NCI-H524 (cell line): Measurements from ENCODE around the gene ERICH6.
A peak's percentile ranks its signal among the peaks of the same experiment; 100 is the strongest.

Experiments used
- DNase-seq, 2 experiments: peaks; one replicate each; lab custom pipeline; 2025; lab: John Stamatoyannopoulos, UW

The ERICH6 gene

DNA sequence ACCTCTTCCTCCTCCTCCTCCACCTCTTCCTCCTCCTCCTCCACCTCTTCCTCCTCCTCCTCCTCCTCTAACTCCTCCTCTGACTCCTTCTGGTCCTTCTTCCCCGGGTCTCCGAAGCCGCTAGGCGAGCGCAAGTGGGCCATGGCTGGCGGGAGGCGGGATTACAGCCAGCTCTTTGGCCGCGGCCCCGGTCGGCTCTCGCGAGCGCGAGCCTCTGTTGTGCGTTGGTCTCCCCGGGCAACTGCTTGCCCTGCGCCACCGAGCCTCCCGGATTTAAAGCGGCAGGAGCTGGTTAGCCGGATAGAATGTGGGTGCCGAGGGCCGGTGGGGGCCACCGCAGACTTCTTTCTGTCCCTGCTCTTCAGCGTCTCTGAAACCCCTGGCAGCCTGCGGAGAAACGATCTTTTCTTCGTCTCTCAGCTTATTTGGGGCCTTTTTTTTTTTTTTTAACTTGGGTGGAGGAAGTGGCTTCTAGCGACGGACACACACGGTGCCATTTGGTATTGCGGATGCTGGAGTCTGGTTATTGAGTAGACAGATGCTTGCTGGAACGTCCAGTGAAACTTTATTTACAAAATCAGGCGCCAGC is at the start of gene ERICH6:
TSS of gene ERICH6 (minus strand) at position 165 of the 589 bp plus-strand sequence. CDS start at position 143, 22 bp downstream.
- DNase-seq, result peak; percentile 88 to 90

DNA sequence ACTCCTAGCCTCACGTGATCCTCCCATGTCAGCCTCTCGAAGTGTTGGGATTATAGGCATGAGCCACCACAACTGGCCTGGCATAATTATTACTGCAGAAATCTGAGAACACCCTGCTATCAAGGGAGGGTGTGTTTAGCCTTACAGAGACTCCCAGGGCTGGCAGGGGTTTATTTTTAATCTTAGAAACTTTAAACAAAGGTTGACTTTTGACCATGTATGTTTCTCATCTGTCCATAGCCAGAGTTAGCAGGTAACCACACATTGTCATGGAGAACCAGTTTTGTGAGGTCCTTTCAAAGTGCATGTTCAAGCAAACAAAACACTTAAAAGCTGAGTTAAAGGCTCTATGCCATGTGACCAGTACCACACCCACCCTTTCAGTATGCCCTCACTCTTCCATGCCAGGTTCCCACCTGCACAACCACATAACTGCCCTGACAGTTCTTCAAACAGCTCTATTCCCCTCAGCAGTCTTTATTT is 48.1 kb upstream of the ERICH6 start:
- no peak for DNase-seq

DNA sequence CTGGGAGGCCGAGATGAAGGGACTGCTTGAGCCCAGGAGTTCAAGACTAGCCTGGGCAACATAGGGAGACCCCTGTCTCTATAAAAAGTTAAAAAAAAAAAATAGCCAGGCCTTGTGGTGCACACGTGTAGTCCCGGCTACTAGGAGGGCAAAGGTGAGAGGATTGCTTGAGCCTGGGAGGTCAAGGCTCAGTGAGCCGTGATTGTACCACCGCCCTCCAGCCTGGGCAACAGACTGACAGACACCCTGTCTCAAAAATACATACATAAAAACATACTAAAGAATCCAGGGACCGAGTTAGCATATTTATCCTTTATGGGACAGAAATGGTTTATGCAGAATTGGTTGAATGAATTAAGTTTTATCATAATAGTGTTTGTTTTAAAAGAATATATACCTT is 45.5 kb upstream of the ERICH6 start:
- DNase-seq, result no peak

DNA sequence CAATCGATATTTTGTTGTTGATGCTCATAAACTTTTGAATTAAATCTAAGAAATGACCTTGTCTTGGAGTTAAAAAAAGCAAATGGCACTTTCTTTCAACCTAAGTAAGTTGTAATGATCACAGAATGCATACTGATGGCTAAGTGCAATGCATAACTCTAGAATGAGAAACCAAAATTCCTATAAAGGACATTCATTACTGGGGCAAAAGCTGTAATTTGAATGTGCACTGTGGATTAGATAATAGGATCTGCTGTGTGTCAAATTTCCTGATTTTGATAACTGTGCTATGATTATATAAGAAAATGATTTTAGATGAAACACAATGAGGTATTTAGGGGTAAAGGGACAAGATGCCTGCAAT is 44.9 kb upstream of the ERICH6 start:
- no peak for DNase-seq

DNA sequence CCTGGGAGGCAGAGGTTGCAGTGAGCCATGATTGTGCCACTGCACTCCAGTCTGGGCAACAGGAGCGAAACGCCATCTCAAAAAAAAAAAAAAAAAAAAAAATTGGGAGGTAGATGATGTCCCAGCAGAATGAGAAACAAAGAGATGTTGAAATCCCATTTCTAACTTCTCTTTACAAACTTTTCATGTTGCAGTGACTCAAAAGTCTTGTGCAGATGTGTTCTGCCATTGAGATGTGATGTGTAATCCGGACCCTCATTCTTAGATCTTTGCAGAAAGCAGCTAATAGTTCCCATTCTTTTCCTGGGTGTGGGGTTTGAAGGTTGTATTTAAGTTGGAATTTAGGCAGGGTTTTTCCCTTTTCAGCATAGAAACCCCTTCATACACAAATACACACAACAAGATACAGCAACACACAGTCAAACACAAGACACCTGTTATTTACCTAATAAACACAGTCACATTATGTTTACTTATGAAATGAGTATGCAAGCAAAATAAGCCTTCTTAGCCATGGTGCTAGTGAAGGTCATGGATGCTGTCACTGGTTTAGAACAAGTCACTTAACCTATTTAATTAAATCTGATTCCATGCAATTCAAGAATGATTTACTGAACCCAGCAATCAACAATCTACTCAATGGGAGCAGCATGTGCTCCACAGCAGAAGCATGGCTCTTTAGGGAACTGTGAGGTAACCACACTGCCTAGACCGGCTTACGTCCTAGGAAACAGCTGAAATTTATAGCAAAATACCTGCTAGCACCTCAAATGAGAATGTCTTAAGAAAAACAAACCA is 44.4 kb upstream of the ERICH6 start:
- no peak for DNase-seq

DNA sequence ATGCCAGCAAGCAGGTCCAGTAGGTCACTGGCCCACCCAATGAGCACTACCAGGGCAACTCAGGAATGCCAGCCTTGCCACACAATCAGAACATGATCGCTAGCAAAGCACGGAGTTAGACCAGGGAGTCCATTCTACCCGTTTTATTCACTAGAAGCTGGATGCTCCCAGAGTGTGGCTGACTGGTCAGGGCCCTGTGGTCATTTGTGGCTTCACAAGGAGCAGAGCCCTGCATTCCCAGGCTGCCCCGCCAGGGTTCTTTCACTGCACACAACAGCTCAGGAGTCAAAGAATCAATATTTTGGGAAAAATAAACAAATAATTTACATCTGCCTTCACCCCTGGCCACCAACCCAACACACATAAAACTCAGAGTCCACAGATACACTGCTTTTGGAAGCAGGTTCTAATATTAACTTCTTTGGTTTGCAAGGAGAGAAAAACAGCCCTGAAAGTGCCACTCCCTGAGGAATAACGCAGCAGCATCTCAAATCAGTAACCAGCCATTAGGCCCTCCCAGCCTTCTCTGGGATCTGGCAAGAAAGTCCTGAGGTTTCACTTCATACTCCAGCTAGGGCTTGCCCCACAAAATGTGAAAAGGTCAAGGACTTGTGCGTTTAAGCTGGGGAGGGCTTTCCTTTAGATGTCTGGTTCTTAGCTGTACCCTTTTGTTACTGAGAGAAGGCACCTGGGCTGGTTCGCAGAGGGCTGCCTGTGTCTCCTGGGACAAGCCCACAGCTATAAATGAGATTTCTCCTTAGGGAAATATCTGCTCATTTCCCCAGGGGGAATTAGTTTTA is 43.3 kb upstream of the ERICH6 start:
- no peak for DNase-seq

DNA sequence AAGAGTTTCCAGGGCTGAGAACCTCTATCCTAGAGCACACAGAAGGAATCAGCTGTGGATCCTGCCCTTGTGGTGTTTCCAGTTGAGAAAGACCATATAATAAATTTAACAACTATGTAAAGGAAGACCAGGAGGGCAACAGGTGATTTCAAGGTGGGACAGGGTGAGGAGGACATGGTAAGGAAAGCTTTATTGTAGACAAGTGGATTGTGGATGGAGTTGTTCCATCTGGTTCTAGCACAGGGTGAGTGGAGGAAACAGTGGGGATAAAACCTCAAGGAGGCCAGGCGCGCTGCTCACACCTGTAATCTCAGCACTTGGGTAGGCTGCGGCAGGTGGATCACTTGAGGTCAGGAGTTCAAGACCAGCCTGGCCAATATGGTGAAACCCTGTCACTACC is 42.1 kb upstream of the ERICH6 start:
- no peak for DNase-seq

DNA sequence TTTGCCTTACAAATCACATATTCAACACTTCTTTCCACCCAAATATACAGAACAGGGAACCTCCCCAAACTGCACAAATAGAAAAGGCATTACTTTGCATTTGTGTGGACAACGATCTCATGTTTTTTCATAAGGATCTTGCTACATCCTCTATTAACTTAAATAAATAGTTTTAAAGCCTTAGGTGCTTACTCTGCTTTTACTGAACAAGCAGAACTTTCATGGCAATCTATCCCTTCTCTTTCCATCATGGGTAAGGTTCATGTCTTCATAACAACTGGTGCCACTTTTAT is 41.1 kb upstream of the ERICH6 start:
- no peak for DNase-seq

DNA sequence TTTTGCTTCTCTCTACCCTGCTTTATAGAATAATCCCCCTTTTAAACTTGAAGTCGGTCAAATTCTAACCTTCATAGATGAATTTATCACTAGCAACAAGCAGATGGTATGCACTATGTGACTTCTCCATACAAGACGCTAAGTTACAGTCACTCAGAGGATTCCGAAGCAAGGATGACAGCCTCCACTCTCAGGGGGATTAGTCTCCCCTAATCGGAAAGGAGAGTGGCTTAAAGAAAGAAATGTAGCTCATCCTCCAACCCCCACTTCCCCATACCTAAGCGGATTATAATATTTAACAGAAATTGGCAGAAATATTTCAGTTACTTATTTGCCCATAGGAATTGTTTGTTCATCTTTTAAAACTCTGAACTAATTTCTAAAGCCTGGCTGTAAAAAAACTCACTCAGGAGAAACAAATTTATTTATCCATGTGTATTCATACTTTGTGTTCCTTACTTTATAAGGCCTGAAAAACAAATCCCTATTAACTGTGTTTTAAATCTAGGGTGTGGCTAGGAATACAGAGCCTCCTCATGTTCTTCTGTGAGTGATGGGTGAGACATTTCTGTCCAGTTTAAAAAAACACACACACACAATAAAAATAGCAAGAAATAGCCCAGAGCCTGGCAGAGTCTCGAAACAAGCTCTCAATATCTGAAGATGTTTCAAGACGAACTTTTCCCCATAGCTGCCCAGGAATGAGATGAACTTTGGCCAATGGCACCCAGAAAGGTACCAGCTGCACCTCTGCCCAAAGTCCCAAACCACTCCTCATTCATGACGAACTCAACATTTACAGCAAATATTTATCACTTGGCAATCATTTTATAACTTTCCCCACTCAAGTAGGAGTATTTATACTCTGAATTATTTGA is 40.6 kb upstream of the ERICH6 start:
- peak; percentile 85 to 94 for DNase-seq

DNA sequence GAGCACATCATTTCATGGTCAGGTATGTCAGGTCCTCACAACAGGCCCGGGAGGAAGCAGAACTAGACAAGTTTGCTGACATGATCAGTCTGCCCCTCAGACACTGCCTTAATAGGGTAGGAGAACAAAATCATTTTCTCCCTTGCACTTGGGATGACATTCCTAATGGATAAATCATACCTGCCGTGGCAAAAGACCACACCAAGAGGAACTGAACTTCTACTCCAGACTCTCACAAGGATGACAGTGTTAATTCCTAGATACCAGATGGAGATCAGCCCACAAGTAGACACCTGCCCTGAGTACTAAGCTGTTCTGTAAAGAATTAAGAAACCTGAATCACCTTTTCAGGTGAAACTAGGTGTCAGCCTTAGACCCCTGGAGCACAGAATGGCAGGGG is 39.8 kb upstream of the ERICH6 start:
- DNase-seq, result no peak

DNA sequence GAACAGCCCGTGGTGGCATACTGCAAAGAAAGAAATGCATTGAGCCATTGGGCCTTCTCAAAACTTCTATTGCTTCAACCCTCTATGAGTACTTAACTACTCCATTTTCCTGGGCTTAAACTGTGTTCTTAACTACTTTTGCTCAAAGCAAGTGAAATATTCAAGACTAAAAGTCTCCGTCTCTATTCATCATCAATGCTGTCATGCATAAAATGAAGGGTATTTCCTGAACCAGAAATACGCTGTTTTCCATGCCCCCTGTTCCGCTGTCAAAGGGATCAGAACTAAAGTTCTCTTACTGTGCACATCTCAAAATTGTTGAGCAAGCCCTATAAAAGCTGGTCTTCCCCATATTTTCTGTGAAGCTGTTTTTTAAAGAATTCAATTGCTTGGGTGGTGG is 39.0 kb upstream of the ERICH6 start:
- no peak for DNase-seq

DNA sequence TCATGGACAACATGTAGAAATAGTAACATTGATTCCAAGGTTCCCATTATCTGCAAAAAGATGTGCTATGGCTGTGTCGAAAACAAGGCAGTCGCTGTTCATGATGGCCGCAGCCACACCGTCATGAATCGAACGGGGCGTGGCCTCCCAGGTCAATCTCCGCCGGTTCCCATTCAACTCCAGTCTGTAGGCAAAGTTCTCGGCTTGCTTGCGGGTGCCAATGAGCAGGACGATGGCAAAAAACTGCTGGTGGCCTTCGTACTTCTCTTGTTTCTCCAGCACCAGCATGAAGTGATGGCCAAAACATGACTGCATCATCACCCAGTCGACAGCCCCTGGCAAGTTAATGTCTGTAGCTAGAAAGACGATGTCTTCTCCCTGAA is 38.4 kb upstream of the ERICH6 start:
- no peak for DNase-seq

DNA sequence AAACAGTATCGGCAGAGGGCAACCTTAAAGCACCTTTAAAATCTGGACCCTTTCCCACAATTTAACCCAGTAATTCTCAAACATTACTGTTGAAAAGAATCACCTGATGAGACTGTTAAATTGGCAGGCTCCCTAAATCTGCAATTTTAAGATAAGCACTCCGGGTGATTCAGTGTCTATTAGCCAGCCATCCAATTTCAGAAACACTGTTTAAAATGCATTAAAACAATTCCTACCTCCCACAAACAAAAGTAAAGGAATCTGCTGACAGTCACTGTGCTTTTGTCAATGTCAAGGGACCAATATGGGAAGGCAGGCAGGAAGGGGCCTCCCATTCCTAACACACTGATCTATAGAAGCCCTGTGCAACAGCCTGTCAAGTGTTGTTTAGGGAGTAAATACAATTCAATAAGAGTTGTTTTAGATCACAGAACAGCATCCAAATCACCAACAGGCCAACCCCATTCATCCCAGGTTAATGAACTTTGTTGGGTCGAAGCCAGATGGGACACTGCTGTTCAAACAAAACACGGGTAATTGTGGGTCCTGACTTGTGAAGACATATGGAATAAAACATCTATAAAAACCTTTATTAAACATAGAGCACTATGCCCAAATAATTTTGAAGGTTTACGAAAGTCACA is 37.9 kb upstream of the ERICH6 start:
- DNase-seq, result no peak

DNA sequence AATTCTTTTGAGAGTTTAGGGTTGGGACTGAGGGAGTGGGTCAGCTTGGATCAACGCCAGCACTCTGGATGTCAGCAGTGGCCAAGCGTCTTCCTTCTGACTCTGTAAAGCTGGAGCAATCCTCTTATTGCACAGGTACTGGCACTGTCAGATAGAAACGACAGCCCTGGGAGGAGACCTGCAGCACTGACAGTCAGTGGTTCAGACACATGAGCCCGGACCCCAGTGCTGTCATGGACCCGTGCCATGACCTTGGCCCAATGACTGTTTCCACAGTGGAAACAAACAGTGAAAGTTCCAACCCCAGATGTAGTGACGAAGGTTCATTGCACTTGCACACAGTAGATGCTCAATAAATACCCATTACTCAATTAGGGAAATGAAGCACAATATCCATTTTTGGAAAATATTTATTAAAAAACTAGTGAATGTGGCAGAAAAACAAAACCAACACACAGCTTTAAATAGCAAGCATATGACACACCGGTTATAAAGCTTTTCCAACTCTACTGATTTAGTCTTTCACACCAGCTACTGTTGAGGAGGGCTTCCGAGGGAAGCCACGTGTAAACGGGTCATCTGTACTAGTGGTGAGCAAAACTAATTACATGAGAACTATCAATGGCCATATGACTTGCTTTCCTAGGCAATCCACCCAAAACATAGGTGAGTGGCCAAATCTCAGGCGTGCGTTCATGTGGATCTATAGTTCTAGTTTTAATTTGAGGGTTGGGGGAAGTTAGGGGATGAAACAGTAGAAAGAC is 37.2 kb upstream of the ERICH6 start:
- DNase-seq, result no peak

DNA sequence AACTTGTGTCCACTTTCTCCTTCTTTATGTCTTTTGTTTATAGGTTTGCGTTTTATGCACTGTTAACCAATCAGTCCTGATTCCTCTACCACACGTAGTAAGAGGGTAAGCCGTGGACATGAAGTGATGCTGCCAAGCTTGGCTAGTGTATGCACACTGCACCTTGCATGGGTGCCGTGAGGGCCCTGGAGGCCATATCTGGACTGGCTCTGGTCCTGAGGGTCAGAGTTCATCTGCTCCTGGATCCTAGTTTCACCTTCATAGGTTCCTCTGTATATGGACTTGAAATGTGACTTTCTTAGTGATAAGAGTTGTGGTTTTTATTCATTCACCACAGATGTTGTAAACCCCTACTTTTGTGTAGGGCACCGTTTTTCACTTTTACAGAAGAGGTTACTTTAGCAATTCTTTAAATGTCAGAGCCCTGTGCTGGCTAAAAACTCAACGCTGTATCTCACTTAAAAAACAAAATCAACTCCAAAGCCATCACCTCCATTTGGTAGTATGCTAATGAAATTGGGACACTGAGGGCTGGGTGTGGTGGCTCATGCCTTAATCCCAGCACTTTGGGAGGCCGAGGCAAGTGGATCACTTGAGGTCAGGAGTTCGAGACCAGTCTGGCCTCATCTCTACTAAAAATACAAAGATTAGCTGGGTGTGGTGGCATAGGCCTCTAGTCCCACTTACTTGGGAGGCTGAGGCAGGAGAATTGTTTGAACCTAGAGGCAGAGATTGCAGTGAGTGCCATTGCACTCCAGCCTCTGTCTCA is 36.3 kb upstream of the ERICH6 start:
- no peak for DNase-seq

DNA sequence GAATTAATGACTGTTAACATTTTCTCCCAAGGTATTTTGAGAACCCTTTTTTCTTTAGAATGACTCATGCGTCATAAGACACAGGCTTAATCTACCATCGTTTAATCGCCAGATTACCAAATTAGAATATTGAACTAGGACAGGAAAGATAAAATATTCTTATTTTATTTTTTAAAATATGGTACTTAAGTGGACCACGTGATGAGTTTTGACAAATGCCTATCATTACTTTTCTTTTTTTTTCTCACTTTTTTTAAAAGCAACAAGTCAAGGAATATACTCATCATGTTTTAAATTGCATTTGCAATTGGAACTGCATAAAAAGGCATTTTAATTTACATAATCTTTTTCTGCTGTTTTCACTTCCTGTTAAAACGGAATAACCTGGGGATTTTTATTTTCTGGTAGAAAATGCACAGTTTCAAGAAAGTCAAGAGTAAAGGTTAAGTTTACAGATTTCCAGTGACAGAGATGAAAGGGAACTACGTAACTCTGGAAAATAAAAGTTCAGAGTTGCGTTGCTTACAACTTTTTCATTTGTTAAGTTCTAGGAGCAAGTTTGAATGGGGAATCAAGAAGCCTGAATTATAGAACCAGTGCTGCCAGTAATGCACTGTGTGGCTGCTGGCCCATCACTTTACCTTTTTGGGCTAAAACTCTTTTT is 35.6 kb upstream of the ERICH6 start:
- no peak for DNase-seq

DNA sequence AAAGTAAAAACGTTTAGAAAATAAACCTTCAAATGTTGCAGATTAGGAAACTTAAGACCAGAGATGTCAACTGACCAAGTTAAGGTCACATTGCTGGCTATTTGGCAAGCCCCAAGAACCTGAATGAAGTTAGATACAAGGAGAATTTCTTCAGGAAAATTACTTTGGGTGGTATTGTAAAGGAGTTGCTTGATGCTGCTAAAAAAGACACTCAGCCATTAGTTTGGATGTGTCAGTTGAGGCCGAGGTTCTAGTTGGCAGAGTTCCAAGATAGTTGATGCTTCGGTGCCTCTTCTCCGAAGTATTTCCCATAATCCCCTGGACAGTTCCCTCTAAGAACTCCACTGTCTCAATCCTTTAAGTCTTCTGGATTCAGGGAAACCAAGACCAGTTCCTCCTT is 35.0 kb upstream of the ERICH6 start:
- DNase-seq, result no peak

DNA sequence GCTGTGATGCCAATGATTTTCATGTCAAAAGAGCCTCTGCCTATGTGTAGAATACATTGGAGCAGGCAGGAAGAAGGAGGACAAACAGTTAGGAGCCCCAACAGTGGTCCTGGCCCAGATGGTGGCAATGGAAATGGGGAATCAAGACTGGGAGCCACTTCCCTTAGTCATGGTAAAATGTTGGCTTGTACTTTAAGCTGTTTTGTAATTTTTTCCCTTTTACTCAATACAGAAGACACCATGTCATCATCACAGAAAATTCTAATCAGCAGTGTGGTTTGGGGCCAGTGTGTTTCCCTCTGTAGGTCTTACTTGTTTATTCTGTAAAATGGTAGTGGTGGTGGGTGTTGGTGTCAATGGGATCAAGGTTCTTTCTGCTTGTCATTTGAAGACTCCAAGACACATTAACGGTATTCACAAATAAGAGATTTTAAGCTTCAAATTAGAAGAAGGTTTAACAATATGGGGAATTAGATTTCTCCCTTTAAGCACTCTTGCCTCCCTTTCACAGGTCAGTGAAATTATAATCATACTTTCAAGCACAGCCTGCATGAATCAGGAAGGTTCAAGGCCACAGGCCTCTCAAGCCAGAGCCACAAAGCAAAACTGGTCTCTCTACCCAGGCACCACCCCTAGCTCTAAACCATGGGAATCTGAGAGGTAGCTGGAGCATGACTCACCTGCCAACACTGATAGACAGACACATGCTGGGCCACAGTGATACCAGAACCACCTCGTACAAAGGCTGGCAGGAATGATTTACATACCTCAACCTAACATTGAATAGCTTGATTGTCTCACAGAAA is 34.4 kb upstream of the ERICH6 start:
- no peak for DNase-seq
